Measurements from ENCODE around the gene MED31.

GRCh38 chr17:6679241-6679640 is 27.8 kb upstream of the MED31 start:
- TF ChIP-seq MLX (CRISPR knock-in tag; IDR thresholded peaks at IDR 0.05) (no peak), TCF7 (CRISPR knock-in tag; IDR thresholded peaks at IDR 0.05; ENCODE audit: low read depth) (no peak), ZNF232 (CRISPR knock-in tag; IDR thresholded peaks at IDR 0.05) (no peak)
